Trophoblast cell (in vitro differentiated cells and primary cell): ENCODE results near the gene RTP4. TPM values are rescaled to one million over a fixed set of nuclear protein-coding genes. Genes with fewer than 3 reads are reported as not detected.

ENCODE experiments used
- DNase-seq, 2 donors: peaks; one replicate each; pipeline ENCODE4 v3.0.0-alpha.2; 2016
- H2AFZ ChIP-seq: 2 replicates; pipeline ENCODE4 v1.6.1; 2013; ENCODE audit warnings: low read length, moderate library complexity, mild to moderate bottlenecking; ENCODE audit not compliant: insufficient read depth, poor library complexity
- H2AK5ac ChIP-seq: 2 replicates; pipeline ENCODE4 v1.6.1; 2013; ENCODE audit warnings: mild to moderate bottlenecking, low read length
- H2BK120ac ChIP-seq: 2 replicates; pipeline ENCODE4 v1.6.1; 2013; ENCODE audit warnings: low read length, mild to moderate bottlenecking, moderate library complexity; ENCODE audit not compliant: insufficient read depth, poor library complexity
- H2BK12ac ChIP-seq: 2 replicates; pipeline ENCODE4 v1.6.1; 2013; ENCODE audit warnings: mild to moderate bottlenecking, low read length, moderate library complexity
- H2BK5ac ChIP-seq: 2 replicates; pipeline ENCODE4 v1.6.1; 2013; ENCODE audit warnings: low read length, low read depth, moderate library complexity, mild to moderate bottlenecking; ENCODE audit not compliant: poor library complexity
- H3K14ac ChIP-seq: 2 replicates; pipeline ENCODE4 v1.6.1; 2013; ENCODE audit warnings: mild to moderate bottlenecking, low read length
- H3K18ac ChIP-seq: 2 replicates; pipeline ENCODE4 v1.6.1; 2013; ENCODE audit warnings: mild to moderate bottlenecking, low read length
- H3K23ac ChIP-seq: 2 replicates; pipeline ENCODE4 v1.6.1; 2013; ENCODE audit warnings: low read length
- H3K27ac ChIP-seq: 2 replicates; pipeline ENCODE4 v1.5.1; 2013; ENCODE audit warnings: low read depth, mild to moderate bottlenecking, inconsistent platforms, low read length, moderate library complexity
- H3K27me3 ChIP-seq: 2 replicates; pipeline ENCODE4 v1.6.1; 2013; ENCODE audit warnings: inconsistent platforms, mild to moderate bottlenecking, low read length, moderate library complexity; ENCODE audit not compliant: insufficient read depth
- H3K36me3 ChIP-seq, 2 experiments: 1 replicate in 1 of 2; 2 replicates in 1 of 2; pipeline ENCODE4 v1.6.1; 2013; ENCODE audit warnings: low read length in 2 of 2, mild to moderate bottlenecking in 2 of 2, moderate library complexity in 1 of 2; ENCODE audit not compliant: insufficient read depth in 2 of 2, control insufficient read depth in 1 of 2
- H3K4ac ChIP-seq: 2 replicates; pipeline ENCODE4 v1.6.1; 2013; ENCODE audit warnings: low read depth, mild to moderate bottlenecking, low read length, moderate library complexity
- H3K4me1 ChIP-seq, 2 experiments: 1 replicate in 1 of 2; 2 replicates in 1 of 2; pipeline ENCODE4 v1.6.1; 2013; ENCODE audit warnings: low read length in 2 of 2, mild to moderate bottlenecking in 2 of 2, moderate library complexity in 1 of 2; ENCODE audit not compliant: insufficient read depth in 2 of 2, control insufficient read depth in 1 of 2
- H3K4me2 ChIP-seq: 2 replicates; pipeline ENCODE4 v1.6.1; 2013; ENCODE audit warnings: inconsistent platforms, mild to moderate bottlenecking, low read length, moderate library complexity
- H3K4me3 ChIP-seq: 2 replicates; pipeline ENCODE4 v1.5.1; 2013; ENCODE audit warnings: mild to moderate bottlenecking, low read depth, low read length, inconsistent platforms
- H3K79me1 ChIP-seq: one replicate; pipeline ENCODE4 v1.6.1; 2013; ENCODE audit warnings: low read length
- H3K79me2 ChIP-seq: 2 replicates; pipeline ENCODE4 v1.6.1; 2013; ENCODE audit warnings: low read length, mild to moderate bottlenecking; ENCODE audit not compliant: control insufficient read depth, insufficient read depth, poor library complexity
- H3K9ac ChIP-seq: 2 replicates; pipeline ENCODE4 v1.6.1; 2013; ENCODE audit warnings: mild to moderate bottlenecking, low read length
- H3K9me3 ChIP-seq: 2 replicates; pipeline ENCODE4 v1.6.1; 2013; ENCODE audit warnings: low read depth, mild to moderate bottlenecking, control low read depth, inconsistent platforms, low read length; ENCODE audit not compliant: insufficient read depth
- H4K12ac ChIP-seq: 2 replicates; pipeline ENCODE4 v1.6.1; 2013; ENCODE audit warnings: low read depth, mild to moderate bottlenecking, low read length, moderate library complexity
- H4K8ac ChIP-seq: 2 replicates; pipeline ENCODE4 v1.6.1; 2013; ENCODE audit warnings: low read depth, mild to moderate bottlenecking, low read length, moderate library complexity
- H4K91ac ChIP-seq: one replicate; pipeline ENCODE4 v1.6.1; 2013; ENCODE audit warnings: low read depth, mild to moderate bottlenecking, low read length, moderate library complexity
- WGBS: extraction: QIAGEN DNeasy Blood & Tissue Kit; methylation state at CpG from one replicate; pipeline ENCODE4 v1.1.7; 2013; ENCODE audit warnings: missing lambda C conversion rate; ENCODE audit not compliant: insufficient read length, insufficient coverage; ENCODE audit errors: extremely low coverage; 5-methylcytosine and 5-hydroxymethylcytosine counted together
- polyA plus RNA-seq: library from polyadenylated mRNA; stranded (reverse); fragments of 200-250 nt; gene quantifications from 2 replicates; pipeline ENCODE4 v1.2.3, GENCODE V29; 2013

RTP4 gene
- not detected in 2 replicates for polyA plus RNA-seq

- Histone ChIP-seq H3K79me2 (no peaks in the 10 kb centered on the region), H2AFZ (no peak within 1 kb of the TSS), H3K18ac (no peak within 1 kb of the TSS), H2AK5ac (no peak within 1 kb of the TSS), H2BK5ac (no peak within 1 kb of the TSS), H3K36me3 (no peaks in the 10 kb centered on the region), H4K12ac (no peak within 1 kb of the TSS), H3K27ac (no peak within 1 kb of the TSS), H3K79me1 (no peaks in the 10 kb centered on the region), H4K91ac (no peak within 1 kb of the TSS), H3K27me3 (no peaks in the 10 kb centered on the region), H2BK12ac (no peak within 1 kb of the TSS), H3K4me2 (no peak within 1 kb of the TSS), H3K14ac (no peak within 1 kb of the TSS), H4K8ac (no peak within 1 kb of the TSS), H3K9ac (no peak within 1 kb of the TSS), H3K9me3 (peaks cover 3% of the 10 kb centered on the region), H3K4me1 (no peaks in the 10 kb centered on the region), H2BK120ac (no peak within 1 kb of the TSS), H3K4ac (no peak within 1 kb of the TSS), H3K4me3 (no peak within 1 kb of the TSS), H3K23ac (no peak within 1 kb of the TSS)
- no CpG with 5 or more reads among the region's 10 CpGs for WGBS
- peak in 1 of 2 donors; percentile 26 for DNase-seq
Measured at GRCh38 chr3:187368251-187369088, at the start of gene RTP4. RTP4 (plus strand) TSS chr3:187368385; CDS start chr3:187368442, 57 bp downstream.

GRCh38 chr3:187318819-187319616 lies 49.2 kb upstream of the RTP4 start:
- no peak overlapping the region for H3K4me3 ChIP-seq
- H3K27me3 ChIP-seq = no peaks in the 10 kb centered on the region
- no peak overlapping the region for H3K23ac ChIP-seq
- no peak overlapping the region for H2BK12ac ChIP-seq
- no CpG with 5 or more reads among the region's 13 CpGs for WGBS
- H4K91ac ChIP-seq = no peak overlapping the region
- no peaks in the 10 kb centered on the region for H3K79me2 ChIP-seq
- H2AFZ ChIP-seq = no peak overlapping the region
- H3K4me2 ChIP-seq = peak overlapping the region; percentile 37
- no peaks in the 10 kb centered on the region for H3K4me1 ChIP-seq
- no peak overlapping the region for H3K9ac ChIP-seq
- no peak overlapping the region for H2AK5ac ChIP-seq
- H3K4ac ChIP-seq = no peak overlapping the region
- H4K8ac ChIP-seq = no peak overlapping the region
- H3K14ac ChIP-seq = no peak overlapping the region
- H4K12ac ChIP-seq = no peak overlapping the region
- H2BK5ac ChIP-seq = no peak overlapping the region
- no peaks in the 10 kb centered on the region for H3K79me1 ChIP-seq
- peaks cover 2% of the 10 kb centered on the region for H3K9me3 ChIP-seq
- DNase-seq = peak; percentile 27 to 70
- H3K18ac ChIP-seq = no peak overlapping the region
- H3K27ac ChIP-seq = no peak overlapping the region
- H3K36me3 ChIP-seq = no peaks in the 10 kb centered on the region
- no peak overlapping the region for H2BK120ac ChIP-seq

- no peaks in the 10 kb centered on the region for H3K79me2 ChIP-seq
- H3K36me3 ChIP-seq = no peaks in the 10 kb centered on the region
- no peaks in the 10 kb centered on the region for H3K79me1 ChIP-seq
- no peak overlapping the region for H3K27ac ChIP-seq
- no peak overlapping the region for H2BK5ac ChIP-seq
- H3K4me3 ChIP-seq = no peak overlapping the region
- WGBS = no CpG with 5 or more reads among the region's 7 CpGs
- no peak overlapping the region for H3K18ac ChIP-seq
- no peak overlapping the region for H2BK120ac ChIP-seq
- no peak overlapping the region for H4K12ac ChIP-seq
- H4K8ac ChIP-seq = no peak overlapping the region
- no peaks in the 10 kb centered on the region for H3K4me1 ChIP-seq
- H3K27me3 ChIP-seq = no peaks in the 10 kb centered on the region
- H2AFZ ChIP-seq = no peak overlapping the region
- peak; percentile 73 to 88 for DNase-seq
- H2BK12ac ChIP-seq = no peak overlapping the region
- H3K9ac ChIP-seq = no peak overlapping the region
- no peak overlapping the region for H3K4me2 ChIP-seq
- no peak overlapping the region for H3K14ac ChIP-seq
- no peak overlapping the region for H4K91ac ChIP-seq
- H2AK5ac ChIP-seq = no peak overlapping the region
- H3K23ac ChIP-seq = no peak overlapping the region
- H3K9me3 ChIP-seq = peaks cover 2% of the 10 kb centered on the region
- H3K4ac ChIP-seq = no peak overlapping the region
Measured at GRCh38 chr3:187319699-187320302, 48.4 kb upstream of the RTP4 start.

- H2BK120ac ChIP-seq = no peak overlapping the region
- no peak overlapping the region for H2AFZ ChIP-seq
- no peak overlapping the region for H3K9ac ChIP-seq
- H3K79me1 ChIP-seq = no peaks in the 10 kb centered on the region
- H3K27ac ChIP-seq = no peak overlapping the region
- H3K4ac ChIP-seq = no peak overlapping the region
- no peak overlapping the region for H3K23ac ChIP-seq
- no CpG with 5 or more reads among the region's 1 CpG for WGBS
- H2BK12ac ChIP-seq = no peak overlapping the region
- H3K4me3 ChIP-seq = no peak overlapping the region
- peaks cover 2% of the 10 kb centered on the region for H3K9me3 ChIP-seq
- H3K79me2 ChIP-seq = no peaks in the 10 kb centered on the region
- no peak overlapping the region for H4K91ac ChIP-seq
- no peaks in the 10 kb centered on the region for H3K4me1 ChIP-seq
- H3K36me3 ChIP-seq = no peaks in the 10 kb centered on the region
- no peak overlapping the region for H3K14ac ChIP-seq
- no peak overlapping the region for H2AK5ac ChIP-seq
- DNase-seq = no peak
- no peak overlapping the region for H3K4me2 ChIP-seq
- no peak overlapping the region for H2BK5ac ChIP-seq
- H4K8ac ChIP-seq = no peak overlapping the region
- H3K27me3 ChIP-seq = no peaks in the 10 kb centered on the region
- H4K12ac ChIP-seq = no peak overlapping the region
- H3K18ac ChIP-seq = no peak overlapping the region
Measured at GRCh38 chr3:187321766-187322165, 46.4 kb upstream of the RTP4 start.
